SK-MEL-5 (cell line): Measurements from ENCODE around the gene SHISAL2B. TPM values are rescaled to one million over a fixed set of nuclear protein-coding genes. Genes with fewer than 3 reads are reported as not detected.
"Not testable (repeated sequence)": the region's sequence is repeated elsewhere in the genome, so short reads cannot be mapped to it uniquely, and the experiment has no call there.

Source experiments
- DNase-seq: peaks from one replicate; pipeline ENCODE4 v3.0.0-alpha.2; 2016; ENCODE audit warnings: low read depth, low spot score
- in situ Hi-C: cut with HindIII; loops from 2 replicates; pipeline ENCODE4 v1.10.0; 2016; ENCODE audit warnings: low sequenced_read_pairs, high pct_unique_total_duplicates, low pct_unique_long_range_greater_than_20kb
- polyA plus RNA-seq, 2 experiments: library from polyadenylated mRNA; depleted of rRNA; stranded (reverse); fragments of >200 nt; gene quantifications; 2 replicates each; pipeline ENCODE4 v1.2.3, GENCODE V29; 2015
- total RNA-seq: library from RNA; depleted of rRNA; stranded (reverse); fragments of >200 nt; shearing (Covaris generic); gene quantifications from 2 replicates; pipeline ENCODE4 v1.2.3, GENCODE V29; 2014; rRNA removed

Gene SHISAL2B
- total RNA-seq: not detected in 2 replicates
- polyA plus RNA-seq (2015; cell fraction: cytosol; rRNA removed): not detected in 2 replicates
- polyA plus RNA-seq (2015; cell fraction: nucleus; rRNA removed): not detected in 2 replicates

GRCh38 chr5:64690417-64691151 is at the start of gene SHISAL2B:
SHISAL2B (plus strand) TSS chr5:64690503; CDS start chr5:64690624, 121 bp downstream.
- no peak for DNase-seq
- in situ Hi-C loops: no loop called here

DNA sequence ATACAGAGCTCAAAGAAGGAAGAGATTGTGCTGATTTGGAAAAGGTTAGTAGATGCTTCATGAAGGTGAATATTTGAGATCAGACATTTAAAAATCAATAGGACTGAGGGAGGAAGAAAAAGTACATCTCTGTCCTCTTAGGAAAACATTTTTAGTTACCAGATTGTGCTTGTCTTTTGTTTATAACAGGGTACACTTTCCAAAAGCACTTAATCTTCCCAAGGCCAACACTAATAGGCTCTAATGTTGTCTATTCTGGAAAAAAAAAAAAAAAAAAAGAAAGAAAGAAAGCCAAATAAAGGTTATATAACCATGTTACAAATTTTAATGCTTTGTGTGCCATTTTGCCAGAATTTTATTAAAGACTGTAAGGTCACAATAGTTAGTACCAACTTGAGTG is 45.5 kb upstream of the SHISAL2B start:
- in situ Hi-C loops: no loop called here
- DNase-seq: no peak

GRCh38 chr5:64646169-64646568 is 44.1 kb upstream of the SHISAL2B start:
- in situ Hi-C loops: no loop called here
- DNase-seq: no peak

GRCh38 chr5:64649512-64649911 is 40.8 kb upstream of the SHISAL2B start:
- in situ Hi-C loops: no loop called here
- no peak for DNase-seq

DNA sequence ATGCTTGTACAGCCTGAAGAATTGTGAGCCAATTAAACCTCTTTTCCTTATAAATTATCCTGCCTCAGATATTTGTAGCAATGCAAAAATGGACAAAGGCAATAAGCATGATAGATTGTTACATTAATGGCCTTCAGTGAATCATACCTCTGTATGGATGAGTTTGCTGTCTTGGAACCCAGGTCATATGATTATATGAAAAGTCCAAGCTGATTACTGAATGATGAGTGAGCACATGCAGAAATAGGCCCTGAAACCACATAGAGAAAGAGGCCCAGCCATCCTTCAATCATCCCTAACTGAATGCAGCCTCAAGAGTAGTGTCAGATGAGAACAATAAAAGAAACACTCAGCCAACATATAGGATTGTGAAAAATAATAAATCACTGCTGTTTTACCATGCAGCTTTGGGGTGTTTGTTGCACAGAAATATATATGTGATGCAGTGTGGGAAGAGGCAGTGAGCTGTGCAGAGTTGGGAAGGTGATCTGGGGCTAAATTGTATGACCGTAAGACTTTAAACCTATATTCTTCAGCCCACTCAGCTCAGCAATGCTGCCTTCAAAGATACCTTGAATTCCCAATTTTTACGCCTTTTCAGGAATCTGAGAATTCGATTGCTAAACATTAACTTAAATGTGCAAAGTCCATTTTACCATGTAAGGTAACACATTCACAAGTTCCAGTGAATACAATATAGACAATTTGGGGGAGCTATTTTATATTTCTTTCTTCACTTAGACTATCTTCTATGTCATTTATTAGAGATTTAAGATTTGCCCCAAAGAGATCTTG is 36.3 kb upstream of the SHISAL2B start:
- no peak for DNase-seq
- in situ Hi-C loops: no loop called here

DNA sequence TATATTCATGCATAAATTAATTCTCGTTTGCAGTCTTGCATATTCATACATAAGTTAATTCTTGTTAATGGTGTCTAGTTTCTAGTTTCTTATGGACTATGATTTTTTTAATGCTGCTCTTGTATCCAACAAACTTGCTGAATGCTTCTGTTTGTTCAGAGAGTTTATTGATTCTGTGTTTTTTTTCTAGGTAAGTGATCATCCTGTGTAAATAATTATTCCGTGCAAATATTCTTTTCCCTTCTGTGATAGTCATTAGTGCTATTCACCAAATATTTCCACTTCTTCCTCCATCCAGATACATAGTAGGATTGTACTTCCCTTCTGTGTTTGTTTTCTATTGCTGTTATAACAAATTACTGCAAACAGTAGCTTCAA is 35.8 kb upstream of the SHISAL2B start:
- no peak for DNase-seq
- in situ Hi-C loops: no loop called here

DNA sequence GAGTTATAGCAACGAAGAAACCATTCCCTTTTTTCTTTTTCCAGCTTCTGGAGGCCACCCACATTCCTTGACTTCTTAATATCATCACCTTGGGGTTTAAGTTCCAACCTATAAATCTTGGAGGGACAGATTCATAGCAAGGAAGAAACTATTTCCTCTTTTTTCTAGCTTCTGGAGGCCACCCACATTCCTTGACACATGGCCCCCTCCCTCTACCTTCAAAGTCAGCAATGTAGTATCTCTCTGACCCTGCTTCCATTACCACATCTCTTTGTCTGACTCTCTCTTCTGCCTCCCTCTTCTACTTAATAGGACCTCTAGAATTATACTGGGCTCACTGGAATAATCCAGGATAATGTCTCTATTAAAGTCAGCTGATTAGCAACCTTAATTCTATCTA is 34.7 kb upstream of the SHISAL2B start:
- in situ Hi-C loops: no loop called here

GRCh38 chr5:64659289-64659688 is 31.0 kb upstream of the SHISAL2B start:
- in situ Hi-C loops: no loop called here
- DNase-seq: no peak

More for the DNA sequence above, 34.7 kb upstream of the SHISAL2B start:
- DNase-seq: no peak

DNA sequence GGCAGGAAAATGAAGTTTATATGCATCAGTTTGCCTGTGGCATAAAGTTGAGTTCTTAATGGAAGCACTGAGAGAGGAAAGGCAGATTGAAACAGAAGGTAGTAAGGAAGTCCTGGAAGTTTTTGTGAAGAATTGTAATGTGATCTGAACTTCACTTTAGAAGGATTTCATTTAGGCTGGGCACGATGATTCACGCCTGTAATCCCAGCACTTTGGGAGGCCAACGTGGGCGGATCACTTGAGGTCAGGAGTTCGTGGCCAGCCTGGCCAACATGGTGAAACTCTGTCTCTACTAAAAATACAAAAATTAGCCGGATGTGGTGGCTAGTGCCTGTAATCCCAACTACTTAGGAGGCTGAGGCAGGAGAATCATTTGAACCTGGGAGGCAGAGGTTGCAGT is 27.1 kb upstream of the SHISAL2B start:
- in situ Hi-C loops, DNase-seq: not testable (repeated sequence)

DNA sequence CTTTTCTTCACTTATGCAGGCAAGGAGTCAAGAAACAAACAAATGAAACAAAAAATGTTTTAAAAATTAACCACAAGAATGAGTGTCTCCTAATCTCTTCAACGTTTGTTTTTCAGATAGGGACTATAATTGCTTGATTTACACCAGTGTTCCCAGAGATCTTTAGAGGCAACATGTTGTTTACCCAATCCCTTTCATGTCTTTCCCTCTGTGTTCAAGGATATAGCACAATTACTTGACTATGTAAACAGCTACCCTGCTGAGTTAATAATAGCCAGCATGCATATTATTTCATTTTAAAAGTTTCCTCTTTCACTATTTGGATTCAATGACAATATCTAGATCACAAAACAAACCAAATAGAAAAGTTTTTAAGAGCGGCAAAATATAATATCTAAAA is 25.1 kb upstream of the SHISAL2B start:
- no peak for DNase-seq
- in situ Hi-C loops: no loop called here

DNA sequence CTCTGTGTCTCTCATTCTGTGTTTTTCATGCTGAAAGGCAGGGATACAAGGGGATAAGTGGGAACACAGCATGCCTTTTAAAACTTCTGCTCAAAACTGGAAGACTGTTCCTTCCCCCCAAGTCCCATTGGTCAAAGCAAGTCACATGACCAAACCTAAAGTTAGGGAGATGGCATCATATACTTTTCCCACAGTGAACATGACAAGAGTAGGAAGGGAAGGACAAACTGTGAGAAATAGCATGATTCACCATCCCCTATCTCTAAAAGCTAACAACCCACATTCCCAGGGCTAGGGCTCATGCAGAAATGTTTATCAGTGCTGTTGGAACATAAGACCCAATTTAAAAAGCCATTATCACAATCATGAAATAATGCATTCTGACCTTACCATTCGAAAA is 24.2 kb upstream of the SHISAL2B start:
- in situ Hi-C loops: no loop called here
- no peak for DNase-seq

GRCh38 chr5:64667068-64667467 is 23.2 kb upstream of the SHISAL2B start:
- in situ Hi-C loops: no loop called here
- DNase-seq: no peak

- DNase-seq: no peak
- in situ Hi-C loops: no loop called here
Measured at GRCh38 chr5:64670277-64670676, 20.0 kb upstream of the SHISAL2B start.

DNA sequence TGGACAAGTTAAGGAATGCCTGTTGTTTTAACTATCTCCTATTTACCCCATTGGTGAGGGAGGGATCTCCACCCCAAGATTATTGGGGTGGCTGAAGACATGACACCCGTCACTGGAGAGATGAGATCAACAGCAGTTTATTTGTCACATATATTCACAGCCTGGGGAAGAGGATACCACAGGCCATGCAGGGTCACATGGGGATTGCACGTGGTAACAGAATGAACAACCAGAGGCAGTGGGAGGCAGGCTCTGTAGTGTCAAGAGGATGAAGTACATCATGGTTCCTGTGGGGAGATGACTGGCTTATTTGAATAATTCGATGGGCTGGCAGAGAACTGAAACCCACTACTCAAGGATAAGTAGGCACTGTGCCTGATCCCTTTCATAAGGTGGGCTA is 18.6 kb upstream of the SHISAL2B start:
- in situ Hi-C loops: no loop called here
- no peak for DNase-seq

DNA sequence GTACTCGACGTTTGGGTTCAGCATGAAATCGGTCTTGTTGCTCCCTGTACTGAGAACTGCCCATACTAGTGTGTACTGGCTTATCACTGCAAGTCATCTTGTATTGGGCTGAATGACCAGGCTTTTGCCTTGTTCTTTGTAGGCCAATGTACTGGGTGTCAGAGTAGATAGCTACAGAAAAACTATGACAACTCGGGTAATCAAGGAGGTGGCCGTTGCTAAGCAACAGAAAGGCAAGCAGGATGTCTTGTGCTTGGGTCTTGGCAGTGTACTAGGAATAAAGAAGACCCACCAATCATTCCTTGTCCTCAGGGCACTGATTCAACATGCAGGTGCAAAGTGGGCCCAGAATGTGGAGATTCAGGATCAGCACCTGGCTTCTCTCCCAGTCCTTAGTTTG is 11.9 kb upstream of the SHISAL2B start:
- in situ Hi-C loops: no loop called here
- DNase-seq: no peak

DNA sequence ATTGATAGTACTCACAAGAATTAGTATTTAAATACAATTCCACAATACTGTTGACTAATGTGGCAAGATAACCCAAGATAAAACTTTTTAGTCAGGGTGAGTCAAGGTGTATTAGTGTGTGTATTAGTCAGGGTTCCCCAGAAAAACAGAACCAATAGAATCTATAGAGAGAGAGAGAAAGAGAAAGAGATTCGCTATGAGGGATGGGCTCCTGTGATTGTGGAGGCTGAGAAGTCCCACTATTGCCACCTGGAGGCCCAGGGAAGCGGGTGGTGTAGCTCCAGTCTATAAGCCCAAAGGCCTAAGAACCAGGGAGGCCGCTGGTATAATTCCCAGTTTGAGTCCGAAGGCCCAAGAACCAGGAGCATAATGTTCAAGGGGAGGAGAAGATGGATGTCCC is 10.0 kb upstream of the SHISAL2B start:
- in situ Hi-C loops: no loop called here
- peak; percentile 41 for DNase-seq

DNA sequence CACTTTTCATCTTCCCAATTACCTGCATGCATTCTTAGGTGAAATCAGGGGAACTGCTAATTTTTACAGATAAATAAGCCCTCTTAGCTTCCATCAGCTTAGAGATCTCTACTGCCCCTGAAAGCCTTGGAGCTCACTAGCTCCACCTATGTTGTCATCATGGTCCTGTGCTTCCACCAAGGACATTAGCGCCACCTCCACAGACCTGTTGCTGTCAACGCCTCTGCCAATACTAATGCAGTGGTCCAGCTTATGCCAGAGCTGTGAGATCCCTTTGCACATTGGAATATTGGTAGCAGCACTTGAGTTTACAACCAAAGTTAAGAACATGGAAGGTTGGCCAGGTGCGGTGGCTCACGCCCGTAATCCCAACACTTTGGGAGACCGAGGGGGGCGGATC is 7.7 kb upstream of the SHISAL2B start:
- peak; percentile 8 for DNase-seq
- in situ Hi-C loops: no loop called here

DNA sequence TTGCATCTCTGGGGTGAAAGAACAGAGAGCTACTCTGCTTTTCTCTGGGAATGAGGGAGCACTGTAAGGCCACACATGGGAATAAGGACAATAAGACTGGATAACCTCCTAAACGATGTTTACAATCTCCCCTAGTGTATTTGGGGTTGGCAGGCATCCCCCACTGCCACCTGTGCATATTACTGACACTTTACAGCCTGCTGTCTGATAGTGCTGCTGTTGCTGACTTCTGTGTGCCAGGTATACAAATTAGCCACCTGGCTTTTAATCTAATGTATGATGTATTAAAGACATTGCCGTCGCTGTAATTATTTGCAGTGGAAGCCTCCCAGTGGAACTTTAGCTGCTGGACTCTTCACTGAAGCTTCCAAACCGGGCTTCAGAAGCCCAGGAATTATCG is 4.4 kb upstream of the SHISAL2B start:
- in situ Hi-C loops: no loop called here

DNA sequence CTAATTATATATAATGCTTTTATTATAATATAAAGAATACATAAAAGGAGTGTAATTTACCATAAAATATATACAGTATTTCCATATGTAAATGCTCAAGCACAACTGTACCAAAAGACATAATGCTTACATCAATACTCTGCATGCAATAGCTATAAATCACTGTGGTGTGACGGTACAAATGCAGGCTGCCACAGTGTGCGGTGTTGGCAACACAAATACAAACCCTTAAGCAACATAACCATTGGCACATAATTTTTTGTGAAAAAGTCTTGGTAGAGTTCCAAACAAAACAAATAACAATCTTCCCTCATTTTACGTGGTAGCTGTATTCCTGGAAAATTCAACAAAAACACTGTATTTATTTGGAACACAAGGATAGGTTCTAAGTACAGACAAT is 1.9 kb upstream of the SHISAL2B start:
- no peak for DNase-seq
- in situ Hi-C loops: no loop called here

More for the DNA sequence above, 4.4 kb upstream of the SHISAL2B start:
- DNase-seq: no peak
